ENCODE results near the gene SCLY. TPM values are rescaled to one million over a fixed set of nuclear protein-coding genes. Genes with fewer than 3 reads are reported as not detected.
A peak's percentile ranks its signal among the peaks of the same experiment; 100 is the strongest.

The SCLY gene
- total RNA-seq, 2 experiments from 2014 or later = 59.2 to 60.5 TPM

- H3K9me3 Mint-ChIP-seq (ENCODE audit: low read depth) = no peaks in the 10 kb centered on the region
- H3K4me3 Mint-ChIP-seq = no peak overlapping the region
- peak overlapping the region; percentile 37 for H3K27ac Mint-ChIP-seq
- POLR2A ChIA-PET = no interaction called here
- peaks cover 3% of the 10 kb centered on the region for H3K4me1 Mint-ChIP-seq
- no peak for DNase-seq
- H3K27me3 Mint-ChIP-seq = no peaks in the 10 kb centered on the region
- intact Hi-C loops (cut with DNase I, micrococcal nuclease) = no loop called here
- ATAC-seq = no peak
- no peaks in the 10 kb centered on the region for H3K36me3 Mint-ChIP-seq (ENCODE audit: low read depth)
- CTCF ChIA-PET = interaction anchor here (0.9 kb wide), 1 partner anchor 26 kb away, joined by 4 read pairs; no protein-coding TSS in a partner anchor
These were observed 80.9 kb downstream of the SCLY start for GRCh38 chr2:238141541-238142318.

- no peak overlapping the region for H3K4me3 Mint-ChIP-seq
- H3K36me3 Mint-ChIP-seq (ENCODE audit: low read depth) = no peaks in the 10 kb centered on the region
- no peaks in the 10 kb centered on the region for H3K9me3 Mint-ChIP-seq (ENCODE audit: low read depth)
- H3K4me1 Mint-ChIP-seq = peaks cover 3% of the 10 kb centered on the region
- DNase-seq (no peak), ATAC-seq (no peak)
- intact Hi-C loops (cut with DNase I, micrococcal nuclease) = no loop called here
- CTCF ChIA-PET = no interaction called here
- H3K27me3 Mint-ChIP-seq = no peaks in the 10 kb centered on the region
- H3K27ac Mint-ChIP-seq = no peak overlapping the region
- POLR2A ChIA-PET = interaction anchor here (0.6 kb wide), 1 partner anchor 418 kb away, joined by 5 read pairs; no protein-coding TSS in a partner anchor
These were observed 81.8 kb downstream of the SCLY start for GRCh38 chr2:238142382-238143205.

GRCh38 chr2:238143239-238143951 lies 82.6 kb downstream of the SCLY start:
- CTCF ChIA-PET = no interaction called here
- intact Hi-C loops (cut with DNase I, micrococcal nuclease) = no loop called here
- peak; percentile 53 for DNase-seq
- peak; percentile 66 for ATAC-seq
- H3K4me1 Mint-ChIP-seq = peaks cover 3% of the 10 kb centered on the region
- H3K27ac Mint-ChIP-seq = no peak overlapping the region
- no peaks in the 10 kb centered on the region for H3K9me3 Mint-ChIP-seq (ENCODE audit: low read depth)
- H3K36me3 Mint-ChIP-seq (ENCODE audit: low read depth) = no peaks in the 10 kb centered on the region
- H3K27me3 Mint-ChIP-seq = no peaks in the 10 kb centered on the region
- no peak overlapping the region for H3K4me3 Mint-ChIP-seq
- POLR2A ChIA-PET = interaction anchor here (0.6 kb wide), 1 partner anchor 419 kb away, joined by 5 read pairs; no protein-coding TSS in a partner anchor

- no peaks in the 10 kb centered on the region for H3K9me3 Mint-ChIP-seq (ENCODE audit: low read depth)
- H3K27me3 Mint-ChIP-seq = no peaks in the 10 kb centered on the region
- DNase-seq (no peak), ATAC-seq (no peak)
- H3K36me3 Mint-ChIP-seq (ENCODE audit: low read depth) = no peaks in the 10 kb centered on the region
- no peak overlapping the region for H3K4me3 Mint-ChIP-seq
- intact Hi-C loops (cut with DNase I, micrococcal nuclease) = no loop called here
- POLR2A ChIA-PET = no interaction called here
- no peak overlapping the region for H3K27ac Mint-ChIP-seq
- CTCF ChIA-PET = no interaction called here
- peaks cover 3% of the 10 kb centered on the region for H3K4me1 Mint-ChIP-seq
These were observed 83.5 kb downstream of the SCLY start for GRCh38 chr2:238144262-238144661.

GRCh38 chr2:238145046-238145445 lies 84.2 kb downstream of the SCLY start:
- ATAC-seq (no peak), DNase-seq (no peak)
- ChIA-PET CTCF (interaction anchor here (0.5 kb wide), 1 partner anchor 95 kb away, joined by 3 read pairs; the partner anchor contains the start of gene HES6), POLR2A (no interaction called here)
- peaks cover 3% of the 10 kb centered on the region for H3K4me1 Mint-ChIP-seq
- H3K36me3 Mint-ChIP-seq (ENCODE audit: low read depth) = no peaks in the 10 kb centered on the region
- no peak overlapping the region for H3K27ac Mint-ChIP-seq
- no peak overlapping the region for H3K4me3 Mint-ChIP-seq
- intact Hi-C loops (cut with DNase I, micrococcal nuclease) = no loop called here
- H3K9me3 Mint-ChIP-seq (ENCODE audit: low read depth) = no peaks in the 10 kb centered on the region
- H3K27me3 Mint-ChIP-seq = no peaks in the 10 kb centered on the region

- CTCF ChIA-PET = interaction anchor here (0.7 kb wide), 1 partner anchor 47 kb away, joined by 3 read pairs; no protein-coding TSS in a partner anchor
- Mint-ChIP-seq H3K4me1 (peaks cover 3% of the 10 kb centered on the region), H3K27ac (no peak overlapping the region), H3K4me3 (no peak overlapping the region), H3K36me3 (ENCODE audit: low read depth) (no peaks in the 10 kb centered on the region), H3K9me3 (ENCODE audit: low read depth) (no peaks in the 10 kb centered on the region), H3K27me3 (no peaks in the 10 kb centered on the region)
- POLR2A ChIA-PET = no interaction called here
- intact Hi-C loops (cut with DNase I, micrococcal nuclease) = no loop called here
- DNase-seq (no peak), ATAC-seq (no peak)
These were observed 85.0 kb downstream of the SCLY start for GRCh38 chr2:238145851-238146250.

GRCh38 chr2:238146884-238147544 lies 86.2 kb downstream of the SCLY start:
- POLR2A ChIA-PET = interaction anchor here (0.7 kb wide), 1 partner anchor 1763 kb away, joined by 3 read pairs; no protein-coding TSS in a partner anchor
- Mint-ChIP-seq H3K27me3 (no peaks in the 10 kb centered on the region), H3K4me3 (no peak overlapping the region), H3K27ac (no peak overlapping the region), H3K9me3 (ENCODE audit: low read depth) (no peaks in the 10 kb centered on the region), H3K36me3 (ENCODE audit: low read depth) (no peaks in the 10 kb centered on the region), H3K4me1 (no peaks in the 10 kb centered on the region)
- CTCF ChIA-PET = interaction anchor here (0.6 kb wide), 2 partner anchors 28 to 195 kb away, joined by 3 read pairs; no protein-coding TSS in a partner anchor
- DNase-seq = no peak
- intact Hi-C loops (cut with DNase I, micrococcal nuclease) = no loop called here
- ATAC-seq = no peak

GRCh38 chr2:238148981-238149380 lies 88.2 kb downstream of the SCLY start:
- ATAC-seq = no peak

More at GRCh38 chr2:238148981-238149380, 88.2 kb downstream of the SCLY start:
- no peaks in the 10 kb centered on the region for H3K4me1 Mint-ChIP-seq
- no peak overlapping the region for H3K27ac Mint-ChIP-seq
- CTCF ChIA-PET = no interaction called here
- no peaks in the 10 kb centered on the region for H3K36me3 Mint-ChIP-seq (ENCODE audit: low read depth)
- intact Hi-C loops (cut with DNase I, micrococcal nuclease) = no loop called here
- DNase-seq = no peak
- POLR2A ChIA-PET = no interaction called here
- no peaks in the 10 kb centered on the region for H3K27me3 Mint-ChIP-seq
- H3K9me3 Mint-ChIP-seq (ENCODE audit: low read depth) = peaks cover 1% of the 10 kb centered on the region
- H3K4me3 Mint-ChIP-seq = no peak overlapping the region

Other genes with a start within 250 kb of the SCLY start
- gene RAMP1, start 201.4 kb upstream of the SCLY start, total RNA-seq = under 1 TPM; 0.30 to 0.32 TPM
- 10 to 100 TPM; 59.2 to 75.5 TPM for gene UBE2F, start 94.0 kb upstream of the SCLY start, total RNA-seq
- under 1 TPM; 0.16 to 0.21 TPM for gene ESPNL, start 39.3 kb downstream of the SCLY start, total RNA-seq
- gene KLHL30, start 77.7 kb downstream of the SCLY start, total RNA-seq = not detected
- under 1 TPM; 0.07 to 0.39 TPM for gene ERFE, start 98.0 kb downstream of the SCLY start, total RNA-seq
- gene ILKAP, start 142.7 kb downstream of the SCLY start, total RNA-seq = 10 to 100 TPM; 39.2 to 44.3 TPM
- gene HES6, start 179.0 kb downstream of the SCLY start, total RNA-seq = 1 to 10 TPM; 1.8 to 4.0 TPM
- 10 to 100 TPM; 12.2 to 13.5 TPM for gene PER2, start 227.6 kb downstream of the SCLY start, total RNA-seq